SK-N-SH (cell line): ENCODE measurements around the gene TEAD1. TPM values are rescaled to one million over a fixed set of nuclear protein-coding genes. Genes with fewer than 3 reads are reported as not detected.

ENCODE experiments used
- CTCF ChIA-PET: fragments of 300-600, 350-600 bp; formaldehyde crosslinking; extraction: SDS; loops from one replicate; lab custom pipeline; 2021; lab: Yijun Ruan, JAX
- POLR2A ChIA-PET: fragments of 350-600 bp; sonication (Branson Sonifier 250); formaldehyde crosslinking; extraction: SDS; loops from one replicate; lab custom pipeline; 2020; ENCODE audit warnings: antibody characterized with exemption, inconsistent platforms; lab: Yijun Ruan, JAX
- DNase-seq: peaks from one replicate; pipeline ENCODE4 v3.0.0; 2012
- H2AFZ ChIP-seq: fragments of 200-600 bp; sonication (generic); 2 replicates; pipeline ENCODE4 v1.8.1; 2016; ENCODE audit warnings: antibody characterized with exemption, mild to moderate bottlenecking, low read depth
- H3F3A ChIP-seq: fragments of 200-600 bp; sonication (generic); replicated peaks from 2 replicates; pipeline ENCODE3; 2016; ENCODE audit warnings: antibody characterized with exemption, mild to moderate bottlenecking; ENCODE audit not compliant: insufficient read depth
- H3K27ac ChIP-seq, 2 experiments: fragments of 200-500 bp in 1 of 2; fragments of 200-600 bp in 1 of 2; sonication (Bioruptor generic) in 1 of 2; sonication (generic), shearing (Covaris generic) in 1 of 2; 2 replicates each; pipeline versions ENCODE4 v1.5.1 to v1.6.1; 2014 to 2016; ENCODE audit warnings: low read depth in 2 of 2, inconsistent platforms in 1 of 2, low read length in 1 of 2, mild to moderate bottlenecking in 1 of 2, mixed read lengths in 1 of 2
- H3K27me3 ChIP-seq: fragments of 200-600 bp; sonication (generic), shearing (Covaris generic); 2 replicates; pipeline ENCODE4 v1.6.1; 2016; ENCODE audit warnings: mixed run types; ENCODE audit not compliant: insufficient read depth
- H3K36me3 ChIP-seq, 2 experiments: fragments of 200-500 bp in 1 of 2; fragments of 200-600 bp in 1 of 2; sonication (Bioruptor generic) in 1 of 2; sonication (generic) in 1 of 2; replicated peaks in 1 of 2; 2 replicates each; pipeline versions ENCODE3 to v1.5.1; 2014 to 2016; ENCODE audit warnings: low read length in 1 of 2, mild to moderate bottlenecking in 1 of 2; ENCODE audit not compliant: insufficient read depth in 2 of 2, control insufficient read depth in 1 of 2
- H3K4me1 ChIP-seq, 2 experiments: fragments of 200-500 bp in 1 of 2; fragments of 200-600 bp in 1 of 2; sonication (Bioruptor generic) in 1 of 2; sonication (generic), shearing (Covaris generic) in 1 of 2; 2 replicates each; pipeline versions ENCODE4 v1.5.1 to v1.6.1; 2014 to 2016; ENCODE audit warnings: low read depth in 1 of 2, low read length in 1 of 2, mixed run types in 1 of 2; ENCODE audit not compliant: insufficient read depth in 2 of 2, control insufficient read depth in 1 of 2
- H3K4me2 ChIP-seq: fragments of 200-600 bp; sonication (generic), shearing (Covaris generic); 2 replicates; pipeline ENCODE4 v1.6.1; 2017; ENCODE audit warnings: mixed run types
- H3K4me3 ChIP-seq, 2 experiments: fragments of 200-500 bp in 1 of 2; fragments of 200-600 bp in 1 of 2; sonication (Bioruptor generic) in 1 of 2; sonication (generic), shearing (Covaris generic) in 1 of 2; 2 replicates each; pipeline versions ENCODE4 v1.5.1 to v1.8.1; 2014 to 2016; ENCODE audit warnings: low read depth in 2 of 2, inconsistent platforms in 1 of 2, low read length in 1 of 2, mild to moderate bottlenecking in 1 of 2, mixed read lengths in 1 of 2, moderate library complexity in 1 of 2
- H3K79me2 ChIP-seq: fragments of 200-600 bp; sonication (generic); 2 replicates; pipeline ENCODE4 v1.8.1; 2017; ENCODE audit warnings: mild to moderate bottlenecking; ENCODE audit not compliant: insufficient read depth
- H3K9ac ChIP-seq: fragments of 200-600 bp; sonication (generic); 2 replicates; pipeline ENCODE4 v1.6.1; 2017; ENCODE audit warnings: mixed run types
- H3K9me2 ChIP-seq: fragments of 200-600 bp; sonication (generic); 2 replicates; pipeline ENCODE4 v1.6.1; 2017; ENCODE audit warnings: mixed run types
- H3K9me3 ChIP-seq: fragments of 200-600 bp; sonication (generic); 2 replicates; pipeline ENCODE4 v1.6.1; 2017; ENCODE audit warnings: mixed run types, mild to moderate bottlenecking, moderate library complexity
- H4K20me1 ChIP-seq: fragments of 200-600 bp; sonication (generic); 2 replicates; pipeline ENCODE4 v1.6.1; 2017; ENCODE audit warnings: mild to moderate bottlenecking, mixed run types; ENCODE audit not compliant: insufficient read depth
- ELF1 ChIP-seq: IDR thresholded peaks from 2 replicates; pipeline ENCODE4 v1.4.0; 2012
- FOXJ3 ChIP-seq: sonication (generic); formaldehyde crosslinking; IDR thresholded peaks from 2 replicates; pipeline ENCODE4 v1.5.1; 2020; ENCODE audit warnings: mild to moderate bottlenecking, missing genetic modification reagents
- FOXM1 ChIP-seq: IDR thresholded peaks from 2 replicates; pipeline ENCODE4 v1.4.0; 2012; ENCODE audit warnings: low read depth, mild to moderate bottlenecking
- JUND ChIP-seq: IDR thresholded peaks from 2 replicates; pipeline ENCODE4 v1.4.0; 2012
- REST ChIP-seq: IDR thresholded peaks from 2 replicates; pipeline ENCODE4 v1.6.1; 2012; ENCODE audit warnings: mild to moderate bottlenecking, low read depth, low read length, moderate library complexity
- RFX5 ChIP-seq: IDR thresholded peaks from 2 replicates; pipeline ENCODE4 v1.6.1; 2012; ENCODE audit warnings: mild to moderate bottlenecking, improper control_type of control experiment, low read length
- RXRA ChIP-seq: IDR thresholded peaks from 2 replicates; pipeline ENCODE4 v1.4.0; 2012; ENCODE audit warnings: low read depth, mild to moderate bottlenecking, borderline replicate concordance
- SIN3A ChIP-seq: IDR thresholded peaks from 2 replicates; pipeline ENCODE4 v1.6.1; 2012; ENCODE audit warnings: low read depth, mild to moderate bottlenecking, low read length, moderate library complexity, borderline replicate concordance
- SMC3 ChIP-seq: IDR thresholded peaks from 2 replicates; pipeline ENCODE4 v1.6.1; 2012; ENCODE audit warnings: low read depth, low read length, improper control_type of control experiment
- USF1 ChIP-seq: IDR thresholded peaks from 2 replicates; pipeline ENCODE4 v1.4.0; 2012; ENCODE audit warnings: low read depth, borderline replicate concordance
- WGBS: methylation state at CpG from one replicate; pipeline ENCODE4 v1.1.6; 2017; ENCODE audit warnings: low lambda C conversion rate; 5-methylcytosine and 5-hydroxymethylcytosine counted together
- polyA plus RNA-seq, 3 experiments: library from polyadenylated mRNA; depleted of rRNA; stranded (reverse); fragments of >200 nt; gene quantifications; 2 replicates each; pipeline ENCODE4 v1.2.3, GENCODE V29; 2012
- TF ChIP-seq, protein P1 (sequence below): fragments of 200-600 bp; sonication (generic); IDR thresholded peaks from 2 replicates; pipeline ENCODE4 v1.6.1; 2017; ENCODE audit warnings: antibody characterized with exemption, mild to moderate bottlenecking, moderate library complexity
- TF ChIP-seq, protein P2 (sequence below): fragments of 150-350 bp; IDR thresholded peaks from 2 replicates; pipeline ENCODE4 v1.6.1; 2016; ENCODE audit warnings: mild to moderate bottlenecking, low read depth, low read length
- TF ChIP-seq, protein P3 (sequence below): IDR thresholded peaks from 2 replicates; pipeline ENCODE4 v1.4.0; 2012; ENCODE audit warnings: low read depth
- TF ChIP-seq, protein P4 (sequence below): IDR thresholded peaks from 2 replicates; pipeline ENCODE4; 2012
- TF ChIP-seq, protein P5 (sequence below): fragments of 150-350 bp; IDR thresholded peaks from 2 replicates; pipeline ENCODE4 v1.6.1; 2017; ENCODE audit warnings: antibody characterized with exemption, low read length, low read depth, borderline replicate concordance

TEAD1 gene
- polyA plus RNA-seq, 1 of the 3 experiments (the other 2 are of a cell fraction), result 31.2 TPM

GRCh38 chr11:12707500-12707880 lies 33.3 kb downstream of the TEAD1 start:
- no peak for DNase-seq
- Histone ChIP-seq H3K79me2 (peaks cover 100% of the 10 kb centered on the region), H3K27me3 (no peaks in the 10 kb centered on the region), H3K4me3 (no peak overlapping the region), H4K20me1 (peaks cover 97% of the 10 kb centered on the region), H3K9me2 (no peaks in the 10 kb centered on the region), H3K9ac (no peak overlapping the region), H3K27ac (peak overlapping the region in 1 of 2 experiments; percentile 43; a peak in 2 of 4 replicates), H3K4me1 (peaks cover 20 to 50% of the 10 kb centered on the region in 2 experiments), H3F3A (peaks cover 22% of the 10 kb centered on the region), H3K9me3 (no peaks in the 10 kb centered on the region), H2AFZ (no peak overlapping the region), H3K4me2 (peak overlapping the region; percentile 13; the same call in 1 of the 2 replicates)
- ChIA-PET CTCF (interaction anchor here (1.0 to 1.1 kb wide), 2 partner anchors 200 to 376 kb away, joined by 3 read pairs; no protein-coding TSS in a partner anchor), POLR2A (no interaction called here)
- no peak for TF ChIP-seq SIN3A
- TF ChIP-seq, protein P1, sequence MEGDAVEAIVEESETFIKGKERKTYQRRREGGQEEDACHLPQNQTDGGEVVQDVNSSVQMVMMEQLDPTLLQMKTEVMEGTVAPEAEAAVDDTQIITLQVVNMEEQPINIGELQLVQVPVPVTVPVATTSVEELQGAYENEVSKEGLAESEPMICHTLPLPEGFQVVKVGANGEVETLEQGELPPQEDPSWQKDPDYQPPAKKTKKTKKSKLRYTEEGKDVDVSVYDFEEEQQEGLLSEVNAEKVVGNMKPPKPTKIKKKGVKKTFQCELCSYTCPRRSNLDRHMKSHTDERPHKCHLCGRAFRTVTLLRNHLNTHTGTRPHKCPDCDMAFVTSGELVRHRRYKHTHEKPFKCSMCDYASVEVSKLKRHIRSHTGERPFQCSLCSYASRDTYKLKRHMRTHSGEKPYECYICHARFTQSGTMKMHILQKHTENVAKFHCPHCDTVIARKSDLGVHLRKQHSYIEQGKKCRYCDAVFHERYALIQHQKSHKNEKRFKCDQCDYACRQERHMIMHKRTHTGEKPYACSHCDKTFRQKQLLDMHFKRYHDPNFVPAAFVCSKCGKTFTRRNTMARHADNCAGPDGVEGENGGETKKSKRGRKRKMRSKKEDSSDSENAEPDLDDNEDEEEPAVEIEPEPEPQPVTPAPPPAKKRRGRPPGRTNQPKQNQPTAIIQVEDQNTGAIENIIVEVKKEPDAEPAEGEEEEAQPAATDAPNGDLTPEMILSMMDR, result no peak
- TF ChIP-seq ELF1, result no peak
- TF ChIP-seq FOXM1, result no peak
- no peak for TF ChIP-seq JUND
- no peak for TF ChIP-seq SMC3
- TF ChIP-seq, protein P2, sequence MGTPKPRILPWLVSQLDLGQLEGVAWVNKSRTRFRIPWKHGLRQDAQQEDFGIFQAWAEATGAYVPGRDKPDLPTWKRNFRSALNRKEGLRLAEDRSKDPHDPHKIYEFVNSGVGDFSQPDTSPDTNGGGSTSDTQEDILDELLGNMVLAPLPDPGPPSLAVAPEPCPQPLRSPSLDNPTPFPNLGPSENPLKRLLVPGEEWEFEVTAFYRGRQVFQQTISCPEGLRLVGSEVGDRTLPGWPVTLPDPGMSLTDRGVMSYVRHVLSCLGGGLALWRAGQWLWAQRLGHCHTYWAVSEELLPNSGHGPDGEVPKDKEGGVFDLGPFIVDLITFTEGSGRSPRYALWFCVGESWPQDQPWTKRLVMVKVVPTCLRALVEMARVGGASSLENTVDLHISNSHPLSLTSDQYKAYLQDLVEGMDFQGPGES, result no peak
- TF ChIP-seq, protein P3, sequence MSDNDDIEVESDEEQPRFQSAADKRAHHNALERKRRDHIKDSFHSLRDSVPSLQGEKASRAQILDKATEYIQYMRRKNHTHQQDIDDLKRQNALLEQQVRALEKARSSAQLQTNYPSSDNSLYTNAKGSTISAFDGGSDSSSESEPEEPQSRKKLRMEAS, result no peak
- no peak for TF ChIP-seq RFX5
- TF ChIP-seq RXRA, result no peak
- TF ChIP-seq, protein P4, sequence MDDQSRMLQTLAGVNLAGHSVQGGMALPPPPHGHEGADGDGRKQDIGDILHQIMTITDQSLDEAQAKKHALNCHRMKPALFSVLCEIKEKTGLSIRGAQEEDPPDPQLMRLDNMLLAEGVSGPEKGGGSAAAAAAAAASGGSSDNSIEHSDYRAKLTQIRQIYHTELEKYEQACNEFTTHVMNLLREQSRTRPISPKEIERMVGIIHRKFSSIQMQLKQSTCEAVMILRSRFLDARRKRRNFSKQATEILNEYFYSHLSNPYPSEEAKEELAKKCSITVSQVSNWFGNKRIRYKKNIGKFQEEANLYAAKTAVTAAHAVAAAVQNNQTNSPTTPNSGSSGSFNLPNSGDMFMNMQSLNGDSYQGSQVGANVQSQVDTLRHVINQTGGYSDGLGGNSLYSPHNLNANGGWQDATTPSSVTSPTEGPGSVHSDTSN, result no peak
- TF ChIP-seq USF1, result no peak
- TF ChIP-seq, all 33 proteins: peak for 0
- H3K36me3 ChIP-seq, result peaks cover 17 to 26% of the 10 kb centered on the region in 2 experiments

DNA sequence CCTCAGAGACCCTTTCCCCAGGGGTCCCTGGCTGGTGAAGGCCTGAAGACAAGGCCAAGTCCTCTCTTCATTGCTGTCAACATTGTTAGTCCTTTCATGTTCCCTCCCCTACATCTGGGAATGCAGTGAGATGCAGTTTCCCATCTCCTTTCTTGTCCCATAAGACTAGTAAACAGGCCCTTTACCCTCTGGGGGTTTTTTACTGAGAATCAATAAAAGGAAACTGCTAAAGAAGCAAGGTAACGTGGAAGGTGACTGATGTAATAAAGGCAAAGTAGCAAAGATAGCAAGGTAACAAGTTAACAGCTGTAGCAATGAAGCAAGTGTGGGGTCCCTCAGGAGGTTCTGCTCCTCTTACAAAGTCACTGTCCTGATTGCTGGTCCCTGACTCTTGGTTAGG lies 37.3 kb downstream of the TEAD1 start:
- H3K79me2 ChIP-seq, result peaks cover 100% of the 10 kb centered on the region
- no peak overlapping the region for H3K27ac ChIP-seq
- POLR2A ChIA-PET, result no interaction called here

More for the DNA sequence above, 37.3 kb downstream of the TEAD1 start:
- CTCF ChIA-PET, result no interaction called here
- Histone ChIP-seq H3K9me3 (no peaks in the 10 kb centered on the region), H3K36me3 (peaks cover 5 to 9% of the 10 kb centered on the region in 2 experiments), H3K27me3 (no peaks in the 10 kb centered on the region), H3K9me2 (no peaks in the 10 kb centered on the region), H3F3A (no peaks in the 10 kb centered on the region), H3K4me2 (no peak overlapping the region), H4K20me1 (peaks cover 97% of the 10 kb centered on the region), H3K4me3 (no peak overlapping the region), H2AFZ (no peak overlapping the region), H3K9ac (no peak overlapping the region), H3K4me1 (peaks cover 7 to 54% of the 10 kb centered on the region in 2 experiments; a peak in 3 of 4 replicates)
- no peak for DNase-seq
- TF ChIP-seq REST, result no peak
- no peak for TF ChIP-seq FOXJ3
- TF ChIP-seq, protein P5, sequence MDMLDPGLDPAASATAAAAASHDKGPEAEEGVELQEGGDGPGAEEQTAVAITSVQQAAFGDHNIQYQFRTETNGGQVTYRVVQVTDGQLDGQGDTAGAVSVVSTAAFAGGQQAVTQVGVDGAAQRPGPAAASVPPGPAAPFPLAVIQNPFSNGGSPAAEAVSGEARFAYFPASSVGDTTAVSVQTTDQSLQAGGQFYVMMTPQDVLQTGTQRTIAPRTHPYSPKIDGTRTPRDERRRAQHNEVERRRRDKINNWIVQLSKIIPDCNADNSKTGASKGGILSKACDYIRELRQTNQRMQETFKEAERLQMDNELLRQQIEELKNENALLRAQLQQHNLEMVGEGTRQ, result no peak
- WGBS, result 100% methylated on average over 1 of the region's 1 CpG
